ENCODE data around the gene CCSER2.

Gene CCSER2

DNA sequence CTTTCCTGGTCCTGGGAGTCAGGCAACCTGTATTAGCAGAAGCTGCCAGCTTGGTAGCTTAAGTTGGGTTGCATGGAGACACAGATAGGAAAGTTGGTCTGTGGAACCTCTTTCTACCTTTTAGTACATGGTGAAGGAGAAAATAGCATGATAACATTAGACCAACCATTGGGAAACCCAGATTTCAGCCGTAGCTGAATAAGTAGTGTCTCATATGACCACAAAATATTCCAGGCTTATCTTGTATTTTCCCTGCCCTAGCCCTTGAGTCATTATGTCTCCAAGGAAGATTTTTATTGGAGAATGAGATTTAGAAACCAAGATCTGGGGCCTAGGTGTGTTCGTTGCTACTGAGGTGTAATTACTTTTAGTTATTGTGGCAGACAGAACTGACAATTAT is 67.2 kb downstream of the CCSER2 start:
- no peak for DNase-seq (ENCODE audit: low read depth)
- no peak overlapping the region for H3K4me3 ChIP-seq (ENCODE audit: low read depth, low read length)
- no peak for TF ChIP-seq CTCF (IDR thresholded peaks at IDR 0.05; ENCODE audit: low read depth, low read length, missing control alignments)
- in situ Hi-C loops (cut with HindIII; ENCODE audit: low sequenced_read_pairs): no loop called here

GRCh38 chr10:84397735-84398144 is 69.4 kb downstream of the CCSER2 start:
- no peak for TF ChIP-seq CTCF (IDR thresholded peaks at IDR 0.05; ENCODE audit: low read depth, low read length, missing control alignments)
- no peak for DNase-seq (ENCODE audit: low read depth)
- in situ Hi-C loops (cut with HindIII; ENCODE audit: low sequenced_read_pairs): no loop called here
- H3K4me3 ChIP-seq (ENCODE audit: low read depth, low read length): no peak overlapping the region

GRCh38 chr10:84398696-84399095 is 70.3 kb downstream of the CCSER2 start:
- no peak for TF ChIP-seq CTCF (IDR thresholded peaks at IDR 0.05; ENCODE audit: low read depth, low read length, missing control alignments)
- no peak overlapping the region for H3K4me3 ChIP-seq (ENCODE audit: low read depth, low read length)
- DNase-seq (ENCODE audit: low read depth): no peak
- in situ Hi-C loops (cut with HindIII; ENCODE audit: low sequenced_read_pairs): no loop called here

GRCh38 chr10:84401854-84402611 is 73.6 kb downstream of the CCSER2 start:
- H3K4me3 ChIP-seq (ENCODE audit: low read depth, low read length): no peak overlapping the region
- no peak for TF ChIP-seq CTCF (IDR thresholded peaks at IDR 0.05; ENCODE audit: low read depth, low read length, missing control alignments)
- in situ Hi-C loops (cut with HindIII; ENCODE audit: low sequenced_read_pairs): no loop called here
- no peak for DNase-seq (ENCODE audit: low read depth)

DNA sequence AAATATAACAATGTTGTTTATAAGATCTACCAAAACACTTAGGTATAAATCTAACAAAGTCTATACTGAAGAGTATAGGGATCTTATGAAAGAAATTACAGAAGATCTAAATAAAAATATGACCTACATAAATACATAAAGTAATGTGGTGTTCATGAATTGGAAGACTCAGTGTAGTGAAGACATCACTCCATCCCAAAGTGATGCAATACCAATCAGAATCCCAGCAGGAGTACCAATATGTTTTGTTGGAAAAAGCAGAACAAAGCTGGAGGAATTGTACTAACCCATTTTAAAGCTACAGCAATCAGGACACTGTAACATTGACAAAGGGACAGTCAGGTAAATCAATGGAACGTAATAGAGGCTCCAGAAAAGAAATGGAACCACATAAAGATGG is 76.4 kb downstream of the CCSER2 start:
- in situ Hi-C loops (cut with HindIII; ENCODE audit: low sequenced_read_pairs): no loop called here
- no peak for DNase-seq (ENCODE audit: low read depth)
- no peak overlapping the region for H3K4me3 ChIP-seq (ENCODE audit: low read depth, low read length)
- TF ChIP-seq CTCF (IDR thresholded peaks at IDR 0.05; ENCODE audit: low read depth, low read length, missing control alignments): no peak

GRCh38 chr10:84405662-84406061 is 77.3 kb downstream of the CCSER2 start:
- no peak for DNase-seq (ENCODE audit: low read depth)
- H3K4me3 ChIP-seq (ENCODE audit: low read depth, low read length): no peak overlapping the region
- in situ Hi-C loops (cut with HindIII; ENCODE audit: low sequenced_read_pairs): no loop called here
- no peak for TF ChIP-seq CTCF (IDR thresholded peaks at IDR 0.05; ENCODE audit: low read depth, low read length, missing control alignments)

Data from astrocyte of the cerebellum (primary cell).